Neural progenitor cell (in vitro differentiated cells): Measurements from ENCODE around the gene MEG3. TPM values are rescaled to one million over a fixed set of nuclear protein-coding genes. Genes with fewer than 3 reads are reported as not detected.

ENCODE experiments used
- DNase-seq: peaks from one replicate; pipeline ENCODE4 v3.0.0-alpha.2; 2016; ENCODE audit warnings: low spot score
- H2AFZ ChIP-seq: fragments of 200-600 bp; sonication (generic); replicated peaks from 2 replicates; pipeline ENCODE4 v1.6.1; 2016; ENCODE audit warnings: antibody characterized with exemption
- H3F3A ChIP-seq: fragments of 200-600 bp; sonication (generic); 2 replicates; pipeline ENCODE4 v1.6.1; 2016; ENCODE audit warnings: antibody characterized with exemption, low read depth
- H3K27ac ChIP-seq: fragments of 200-600 bp; sonication (generic); 2 replicates; pipeline ENCODE4 v1.5.1; 2016; ENCODE audit warnings: mild to moderate bottlenecking
- H3K27me3 ChIP-seq: fragments of 200-600 bp; sonication (generic); 2 replicates; pipeline ENCODE4 v1.6.1; 2016; ENCODE audit warnings: mild to moderate bottlenecking, moderate library complexity
- H3K36me3 ChIP-seq: fragments of 200-600 bp; sonication (generic); 2 replicates; pipeline ENCODE4 v1.5.1; 2016
- H3K4me1 ChIP-seq: fragments of 200-600 bp; sonication (generic); 2 replicates; pipeline ENCODE4 v1.6.1; 2016; ENCODE audit warnings: mixed run types
- H3K4me2 ChIP-seq: fragments of 200-600 bp; sonication (generic); 2 replicates; pipeline ENCODE4 v1.6.1; 2016
- H3K4me3 ChIP-seq: fragments of 200-600 bp; sonication (generic); 2 replicates; pipeline ENCODE4 v1.5.1; 2016
- H3K79me2 ChIP-seq: fragments of 200-600 bp; sonication (generic); 2 replicates; pipeline ENCODE4 v1.6.1; 2016; ENCODE audit warnings: low read depth
- H3K9ac ChIP-seq: fragments of 200-600 bp; sonication (generic); 2 replicates; pipeline ENCODE4 v1.6.1; 2016
- H3K9me3 ChIP-seq: fragments of 200-600 bp; sonication (generic); 2 replicates; pipeline ENCODE4 v1.5.1; 2016; ENCODE audit warnings: low read depth
- H4K20me1 ChIP-seq: fragments of 200-600 bp; sonication (generic); 2 replicates; pipeline ENCODE4 v1.6.1; 2016; ENCODE audit warnings: low read depth
- H3K27ac Mint-ChIP-seq: 3 replicates; pipeline ENCODE4 v1.8.0; 2021; ENCODE audit warnings: mixed read lengths
- H3K27me3 Mint-ChIP-seq: 2 replicates; pipeline ENCODE4 v1.8.0; 2022; ENCODE audit warnings: low read depth, mild to moderate bottlenecking, inconsistent platforms, moderate library complexity, mixed read lengths; ENCODE audit not compliant: insufficient read depth
- H3K36me3 Mint-ChIP-seq: 3 replicates; pipeline ENCODE4 v1.8.0; 2021; ENCODE audit warnings: mixed read lengths
- H3K4me1 Mint-ChIP-seq: 3 replicates; pipeline ENCODE4 v1.8.0; 2021; ENCODE audit warnings: mixed read lengths
- H3K4me3 Mint-ChIP-seq: 3 replicates; pipeline ENCODE4 v1.8.0; 2021; ENCODE audit warnings: mild to moderate bottlenecking, moderate library complexity, mixed read lengths
- H3K9me3 Mint-ChIP-seq: 3 replicates; pipeline ENCODE4 v1.8.0; 2020; ENCODE audit warnings: mixed read lengths
- EZH2 ChIP-seq: fragments of 200-600 bp; sonication (generic); IDR thresholded peaks from 2 replicates; pipeline ENCODE4 v1.6.1; 2017; ENCODE audit warnings: antibody characterized with exemption, mild to moderate bottlenecking, moderate library complexity
- EZH2phosphoT487 ChIP-seq: fragments of 200-600 bp; sonication (generic); IDR thresholded peaks from 2 replicates; pipeline ENCODE4 v1.6.1; 2017; ENCODE audit warnings: antibody characterized with exemption
- total RNA-seq: library from RNA; depleted of rRNA; stranded (reverse); fragments of >200 nt; gene quantifications from 2 replicates; pipeline ENCODE4 v1.2.3, GENCODE V29; 2015; ENCODE audit warnings: low replicate concordance
- TF ChIP-seq, protein P1 (sequence below): fragments of 200-600 bp; sonication (generic); IDR thresholded peaks from 2 replicates; pipeline ENCODE4 v1.5.1; 2017; ENCODE audit warnings: antibody characterized with exemption, mild to moderate bottlenecking

The MEG3 gene
- total RNA-seq, 1 donor from 2014 or later = 10.6 TPM

DNA sequence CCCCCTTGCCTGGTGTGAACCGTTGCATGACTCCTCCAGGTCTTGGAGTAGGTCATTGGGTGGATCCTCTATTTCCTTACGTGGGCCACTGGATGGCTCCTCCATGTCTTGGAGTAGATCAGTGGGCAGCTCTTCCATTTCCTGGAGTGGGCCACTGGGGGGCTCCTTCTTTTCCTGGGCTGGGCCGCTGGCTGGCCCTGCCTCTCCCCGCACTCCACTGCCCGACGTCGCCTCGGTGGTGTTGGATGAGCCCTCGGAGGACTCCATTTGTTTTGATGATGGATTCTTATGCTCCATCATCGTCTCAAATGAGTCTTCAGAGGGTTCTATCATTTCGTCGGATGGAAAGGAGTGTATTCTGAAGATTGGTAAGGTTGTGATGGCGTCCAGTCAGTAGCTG, 58.5 kb downstream of the MEG3 start:
- Mint-ChIP-seq H3K4me3 (no peak overlapping the region), H3K27ac (peak overlapping the region; percentile 30), H3K4me1 (peaks cover 9% of the 10 kb centered on the region), H3K27me3 (no peaks in the 10 kb centered on the region), H3K9me3 (peaks cover 36% of the 10 kb centered on the region), H3K36me3 (no peaks in the 10 kb centered on the region)
- Histone ChIP-seq H2AFZ (no peak overlapping the region), H3K4me1 (peaks cover 21% of the 10 kb centered on the region), H3K4me3 (no peak overlapping the region), H3F3A (no peaks in the 10 kb centered on the region), H3K9me3 (no peaks in the 10 kb centered on the region), H3K27me3 (no peaks in the 10 kb centered on the region), H3K36me3 (no peaks in the 10 kb centered on the region), H4K20me1 (no peaks in the 10 kb centered on the region), H3K27ac (no peak overlapping the region), H3K79me2 (no peaks in the 10 kb centered on the region), H3K4me2 (no peak overlapping the region), H3K9ac (no peak overlapping the region)
- TF ChIP-seq EZH2 (no peak), EZH2phosphoT487 (no peak)
- TF ChIP-seq, protein P1, sequence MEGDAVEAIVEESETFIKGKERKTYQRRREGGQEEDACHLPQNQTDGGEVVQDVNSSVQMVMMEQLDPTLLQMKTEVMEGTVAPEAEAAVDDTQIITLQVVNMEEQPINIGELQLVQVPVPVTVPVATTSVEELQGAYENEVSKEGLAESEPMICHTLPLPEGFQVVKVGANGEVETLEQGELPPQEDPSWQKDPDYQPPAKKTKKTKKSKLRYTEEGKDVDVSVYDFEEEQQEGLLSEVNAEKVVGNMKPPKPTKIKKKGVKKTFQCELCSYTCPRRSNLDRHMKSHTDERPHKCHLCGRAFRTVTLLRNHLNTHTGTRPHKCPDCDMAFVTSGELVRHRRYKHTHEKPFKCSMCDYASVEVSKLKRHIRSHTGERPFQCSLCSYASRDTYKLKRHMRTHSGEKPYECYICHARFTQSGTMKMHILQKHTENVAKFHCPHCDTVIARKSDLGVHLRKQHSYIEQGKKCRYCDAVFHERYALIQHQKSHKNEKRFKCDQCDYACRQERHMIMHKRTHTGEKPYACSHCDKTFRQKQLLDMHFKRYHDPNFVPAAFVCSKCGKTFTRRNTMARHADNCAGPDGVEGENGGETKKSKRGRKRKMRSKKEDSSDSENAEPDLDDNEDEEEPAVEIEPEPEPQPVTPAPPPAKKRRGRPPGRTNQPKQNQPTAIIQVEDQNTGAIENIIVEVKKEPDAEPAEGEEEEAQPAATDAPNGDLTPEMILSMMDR = no peak
- no peak for DNase-seq

DNA sequence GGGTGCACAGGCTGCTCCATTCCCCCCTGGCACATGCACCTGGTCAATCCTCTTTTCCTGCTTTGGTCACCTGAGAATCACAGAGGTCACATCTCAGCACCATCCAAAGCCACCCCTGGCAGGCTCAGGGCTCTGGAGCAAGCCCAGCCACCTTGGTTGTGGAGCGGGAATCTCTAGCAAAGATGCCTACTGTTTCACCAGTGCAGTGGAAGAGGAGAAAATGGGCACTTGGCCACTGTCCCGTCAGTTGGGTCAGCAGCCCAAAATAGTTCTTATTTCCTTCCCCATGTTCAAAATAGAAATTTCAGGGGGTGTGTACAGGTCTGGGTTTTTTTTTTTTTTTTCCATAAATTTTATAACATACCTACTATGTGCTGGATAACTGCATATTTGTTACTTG, 59.3 kb downstream of the MEG3 start:
- no peaks in the 10 kb centered on the region for H3K27me3 Mint-ChIP-seq
- Histone ChIP-seq H3K4me1 (peaks cover 21% of the 10 kb centered on the region), H3K36me3 (no peaks in the 10 kb centered on the region), H3K9ac (no peak overlapping the region), H3K27ac (no peak overlapping the region), H3K4me2 (no peak overlapping the region), H3K4me3 (no peak overlapping the region), H4K20me1 (no peaks in the 10 kb centered on the region), H3K79me2 (no peaks in the 10 kb centered on the region), H3F3A (no peaks in the 10 kb centered on the region), H2AFZ (no peak overlapping the region), H3K27me3 (no peaks in the 10 kb centered on the region), H3K9me3 (no peaks in the 10 kb centered on the region)
- H3K9me3 Mint-ChIP-seq = peaks cover 36% of the 10 kb centered on the region
- TF ChIP-seq EZH2 (no peak), EZH2phosphoT487 (no peak)
- TF ChIP-seq, protein P1 = no peak
- peaks cover 9% of the 10 kb centered on the region for H3K4me1 Mint-ChIP-seq
- H3K36me3 Mint-ChIP-seq = no peaks in the 10 kb centered on the region
- H3K27ac Mint-ChIP-seq = no peak overlapping the region
- DNase-seq = no peak
- H3K4me3 Mint-ChIP-seq = no peak overlapping the region

DNA sequence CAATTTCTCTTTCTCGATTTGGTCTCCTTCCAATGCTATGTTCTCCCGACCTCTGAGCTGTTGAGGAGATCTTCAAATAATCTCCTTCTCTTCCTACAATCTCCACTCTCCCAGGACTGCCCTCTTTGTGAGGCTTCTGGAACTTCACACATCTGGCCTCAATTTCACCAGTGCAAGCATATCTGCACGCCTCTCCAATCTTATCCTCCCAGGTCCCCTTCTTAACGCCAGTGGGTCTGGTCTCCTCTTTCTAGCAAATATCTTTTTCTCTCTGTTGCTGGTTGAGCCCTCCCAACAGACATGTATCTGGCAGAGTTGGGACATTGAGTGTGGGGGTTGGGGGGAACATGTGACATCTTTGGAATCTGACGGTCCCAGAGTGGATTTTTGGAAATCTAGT, 59.7 kb downstream of the MEG3 start:
- no peaks in the 10 kb centered on the region for H3K36me3 Mint-ChIP-seq
- Histone ChIP-seq H3K36me3 (no peaks in the 10 kb centered on the region), H2AFZ (no peak overlapping the region), H3K27me3 (no peaks in the 10 kb centered on the region), H4K20me1 (no peaks in the 10 kb centered on the region), H3K27ac (no peak overlapping the region), H3K79me2 (no peaks in the 10 kb centered on the region), H3F3A (no peaks in the 10 kb centered on the region), H3K4me3 (no peak overlapping the region), H3K9ac (no peak overlapping the region), H3K4me2 (no peak overlapping the region), H3K4me1 (peaks cover 21% of the 10 kb centered on the region), H3K9me3 (no peaks in the 10 kb centered on the region)
- H3K27me3 Mint-ChIP-seq = no peaks in the 10 kb centered on the region
- no peak for DNase-seq
- H3K9me3 Mint-ChIP-seq = peaks cover 33% of the 10 kb centered on the region
- peaks cover 9% of the 10 kb centered on the region for H3K4me1 Mint-ChIP-seq
- H3K4me3 Mint-ChIP-seq = no peak overlapping the region
- no peak overlapping the region for H3K27ac Mint-ChIP-seq
- TF ChIP-seq EZH2 (no peak), EZH2phosphoT487 (no peak)
- TF ChIP-seq, protein P1 = no peak
